Muscle of arm (tissue), 12 donors: ENCODE data around the gene SH3GL3. TPM values are rescaled to one million over a fixed set of nuclear protein-coding genes. Genes with fewer than 3 reads are reported as not detected.

Experiments
- DNase-seq: peaks from one replicate; pipeline ENCODE4 v3.0.0-alpha.2; 2013
- polyA plus RNA-seq, 12 donors: library from polyadenylated mRNA; unstranded; fragments of 120-200 nt; gene quantifications; one replicate each; pipeline ENCODE4 v1.2.1, GENCODE V29; 2013; ENCODE audit not compliant: insufficient read length in 12 of 12

Gene SH3GL3
- polyA plus RNA-seq, 12 donors, result 6.0 to 28.1 (median 11.7) TPM; not detected in 1

- DNase-seq, result no peak
These were observed 52.3 kb downstream of the SH3GL3 start for GRCh38 chr15:83499476-83499875.

DNA sequence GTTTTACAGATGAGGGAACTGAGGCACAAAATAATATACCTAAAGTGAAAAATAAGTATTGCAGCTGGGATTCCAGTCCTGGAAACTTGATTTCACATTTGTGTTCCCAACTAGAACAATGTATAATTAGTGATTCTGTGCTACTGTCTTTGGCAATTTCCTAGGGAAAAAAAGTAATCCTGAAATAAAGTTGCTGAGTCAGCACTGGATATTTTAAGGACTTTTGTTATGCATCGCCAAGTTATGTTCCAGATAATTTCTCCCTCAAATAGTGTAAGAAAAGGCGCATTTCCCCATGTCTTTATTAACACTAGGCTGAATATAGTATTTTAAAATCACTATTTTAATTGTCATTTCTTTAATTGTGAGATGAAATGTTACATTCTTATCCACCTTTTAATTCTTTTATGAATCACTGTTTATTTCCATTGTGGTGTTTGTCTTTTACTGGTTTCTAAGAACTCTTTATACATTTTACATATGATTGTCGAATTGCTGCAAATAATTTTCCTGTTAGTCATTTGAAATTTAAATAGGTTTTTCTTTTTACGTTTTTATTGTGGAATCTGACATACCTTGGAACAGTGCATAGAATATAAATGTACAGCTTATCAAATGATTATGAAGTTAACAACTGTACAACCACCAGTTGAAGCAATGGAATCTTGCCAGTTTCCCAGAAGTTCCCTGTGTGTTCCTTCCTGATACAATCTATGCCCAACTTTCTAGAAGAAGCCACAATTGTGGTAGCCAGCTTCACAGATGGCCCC, 56.6 kb downstream of the SH3GL3 start:
- no peak for DNase-seq

DNA sequence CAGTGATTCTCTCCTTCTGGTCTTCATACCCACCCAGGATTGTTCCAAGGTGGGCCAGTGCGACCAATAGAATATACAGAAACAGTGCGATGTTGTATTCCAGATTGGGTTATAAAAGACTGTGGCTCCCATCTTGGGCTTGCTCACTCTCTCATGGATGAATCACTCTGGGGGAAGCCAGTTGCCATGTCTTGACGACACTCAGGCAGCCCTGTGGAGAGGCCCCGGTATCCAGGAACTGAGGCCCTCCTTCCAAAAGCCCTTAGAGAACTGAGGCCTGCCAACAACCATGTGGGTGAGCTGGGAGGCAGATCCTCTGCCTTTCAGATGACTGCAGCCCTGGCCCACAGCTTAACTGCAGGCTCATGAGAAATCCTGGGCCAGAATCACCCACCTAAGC, 57.2 kb downstream of the SH3GL3 start:
- no peak for DNase-seq

DNA sequence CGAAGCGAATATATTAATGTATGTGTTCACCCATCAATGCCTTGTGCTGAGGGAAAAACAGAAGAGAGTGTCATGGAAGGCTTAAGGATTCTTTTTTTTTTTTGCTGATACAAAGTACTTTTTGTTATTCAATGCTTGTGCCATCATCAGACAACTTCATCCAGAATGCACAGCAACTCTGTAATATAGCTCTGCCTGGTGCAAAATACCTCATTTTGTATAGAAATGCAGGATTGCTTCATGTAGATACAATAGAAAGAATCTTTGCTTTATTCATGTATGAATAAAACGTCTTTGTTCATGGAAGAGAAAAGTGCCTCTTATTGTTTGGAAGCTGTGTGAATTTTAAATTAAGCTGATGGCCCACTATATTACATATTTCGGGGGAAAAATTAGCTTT, 62.9 kb downstream of the SH3GL3 start:
- no peak for DNase-seq

GRCh38 chr15:83512459-83512858, 65.3 kb downstream of the SH3GL3 start:
- DNase-seq, result no peak

DNA sequence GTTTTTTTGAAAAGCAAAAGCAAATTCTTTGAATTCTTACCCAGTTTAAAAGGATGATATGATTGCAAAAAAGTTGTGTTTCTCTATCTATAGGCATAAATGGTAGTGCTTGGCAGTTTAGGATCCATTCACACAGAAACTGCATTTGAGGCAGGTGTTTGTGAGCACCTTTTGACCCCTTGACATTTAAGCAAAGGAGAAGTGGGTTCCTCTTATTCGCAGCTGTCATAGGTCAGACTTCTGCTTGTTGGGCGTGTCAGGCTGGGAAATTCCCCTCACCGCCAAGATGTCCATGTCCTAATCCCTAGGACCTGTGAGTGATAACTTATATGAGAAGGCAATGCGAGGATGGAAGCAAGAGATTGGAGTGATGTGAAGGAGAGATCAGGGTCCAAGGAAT, 67.4 kb downstream of the SH3GL3 start:
- DNase-seq, result no peak

DNA sequence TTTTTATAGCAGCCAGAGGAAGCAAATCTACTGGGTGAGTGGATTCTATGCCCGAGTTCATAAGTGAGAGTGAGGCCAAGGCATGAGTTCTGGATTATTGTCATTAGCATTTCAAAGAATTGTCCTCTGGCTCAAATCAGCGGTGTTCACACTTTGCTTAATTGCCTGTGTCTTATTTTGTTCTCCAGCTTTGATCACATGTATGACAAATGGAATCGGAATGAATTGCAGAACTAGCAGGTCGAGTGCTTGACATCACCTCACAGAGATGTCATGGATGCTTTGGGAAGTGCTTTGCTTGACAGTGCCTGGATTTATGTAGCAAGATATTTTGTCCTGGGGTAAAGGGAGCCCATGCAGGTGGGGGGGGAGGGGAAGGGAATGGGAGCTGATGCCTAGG, 68.0 kb downstream of the SH3GL3 start:
- no peak for DNase-seq

GRCh38 chr15:83516935-83517334, 69.8 kb downstream of the SH3GL3 start:
- no peak for DNase-seq

- no peak for DNase-seq
These were observed 79.2 kb downstream of the SH3GL3 start for GRCh38 chr15:83526319-83526718.

GRCh38 chr15:83533410-83533962, 86.3 kb downstream of the SH3GL3 start:
- no peak for DNase-seq

DNA sequence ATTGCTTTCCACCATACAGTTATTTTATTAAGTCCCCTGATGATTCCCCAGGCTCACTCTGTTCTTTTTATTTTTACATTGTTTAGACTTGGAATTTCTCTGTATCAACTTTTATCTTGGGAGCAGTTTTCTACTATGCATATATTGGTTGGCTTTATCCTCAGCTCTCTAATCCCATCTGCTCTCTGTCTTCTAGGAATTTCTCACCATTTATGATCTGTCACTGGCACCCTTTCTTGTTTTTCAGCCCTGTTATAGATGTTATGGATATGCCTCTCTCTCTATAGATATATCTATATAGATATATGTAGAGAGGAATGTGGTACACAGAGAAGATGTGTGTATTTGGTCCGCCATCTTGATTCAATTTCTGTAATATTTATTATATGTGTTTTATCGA, 90.5 kb downstream of the SH3GL3 start:
- DNase-seq, result no peak

DNA sequence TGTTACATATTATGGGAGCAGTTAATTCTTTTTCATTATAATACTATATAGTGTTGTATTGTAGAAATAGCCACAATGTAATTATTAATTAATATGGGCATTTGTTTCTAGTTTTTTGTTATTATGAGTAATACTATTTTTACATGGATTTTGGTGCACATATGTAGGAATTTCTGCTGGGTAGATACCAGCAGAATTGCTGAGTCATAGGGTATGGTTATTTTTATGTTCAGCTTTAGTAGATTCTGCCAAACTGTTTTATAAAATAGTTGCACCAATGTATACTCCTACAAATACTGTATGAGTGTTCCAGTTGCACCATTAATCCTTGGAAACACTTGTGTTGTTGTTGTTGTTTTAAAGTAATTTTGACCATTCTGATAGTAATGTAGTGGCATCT, 91.5 kb downstream of the SH3GL3 start:
- DNase-seq, result no peak

GRCh38 chr15:83545804-83546511, 98.8 kb downstream of the SH3GL3 start:
- DNase-seq, result no peak

DNA sequence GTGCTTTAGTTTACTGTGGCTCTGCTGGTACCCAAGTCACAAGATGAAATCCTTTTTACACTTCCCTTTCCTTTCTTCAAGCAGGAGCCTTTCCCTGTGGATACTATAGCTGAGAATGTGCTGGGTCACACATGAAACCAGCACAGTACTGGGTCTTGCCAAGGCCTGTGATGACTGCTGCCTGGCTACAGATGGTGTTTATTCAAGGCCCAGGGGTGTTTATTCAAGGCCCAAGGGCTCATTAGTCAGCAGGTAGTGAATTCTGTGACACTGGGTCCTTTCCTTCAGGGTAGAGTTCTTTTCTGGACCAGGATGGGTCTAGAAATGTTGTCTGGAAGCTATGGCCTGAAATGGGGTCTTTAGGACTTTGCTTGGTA, 99.4 kb downstream of the SH3GL3 start:
- no peak for DNase-seq

GRCh38 chr15:83547168-83547567, 100.0 kb downstream of the SH3GL3 start:
- DNase-seq, result no peak

DNA sequence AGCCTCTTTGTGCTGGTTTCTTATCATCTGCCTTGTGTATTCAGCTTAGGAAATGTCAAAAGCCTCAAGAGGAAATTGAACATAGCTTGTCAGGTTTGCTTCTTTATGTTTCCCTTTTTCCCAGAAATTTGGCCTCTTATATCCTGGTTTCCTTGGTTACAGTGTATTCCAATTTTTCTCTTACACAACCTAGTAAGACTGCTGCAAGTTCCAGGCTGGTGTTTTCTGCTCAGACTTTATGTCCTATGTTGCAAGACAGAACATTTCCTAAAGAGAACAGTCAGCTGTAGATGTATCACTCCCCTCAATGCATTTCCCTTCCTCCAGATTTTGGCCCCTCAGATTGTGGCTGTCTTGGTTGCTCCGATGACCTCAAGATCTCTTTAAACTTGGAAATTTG, 102.5 kb downstream of the SH3GL3 start:
- peak; percentile 20 for DNase-seq

GRCh38 chr15:83554558-83554957, 107.4 kb downstream of the SH3GL3 start:
- no peak for DNase-seq

DNA sequence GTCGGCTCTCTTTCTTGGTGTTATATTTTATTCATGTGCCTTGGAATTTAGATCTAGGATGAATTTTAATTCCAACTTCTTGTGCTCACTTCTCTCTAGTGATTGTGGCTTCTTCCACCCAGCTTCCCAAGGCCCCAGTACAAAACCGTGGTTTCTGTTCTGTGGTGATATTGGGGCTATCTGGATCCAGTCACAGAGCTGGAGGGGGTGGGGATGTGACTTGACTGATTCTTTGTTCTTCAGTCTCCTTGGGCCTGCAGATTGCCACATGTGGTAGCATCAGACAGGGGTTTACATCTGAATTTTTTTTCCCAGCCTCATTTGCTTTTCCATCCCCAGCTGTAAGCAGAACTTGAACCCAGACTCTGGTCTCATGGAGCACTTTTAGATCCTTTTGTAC, 108.2 kb downstream of the SH3GL3 start:
- DNase-seq, result no peak

GRCh38 chr15:83556068-83556467, 108.9 kb downstream of the SH3GL3 start:
- DNase-seq, result no peak

GRCh38 chr15:83556754-83557153, 109.6 kb downstream of the SH3GL3 start:
- DNase-seq, result no peak

- no peak for DNase-seq
These were observed 111.0 kb downstream of the SH3GL3 start for GRCh38 chr15:83558146-83558545.

DNA sequence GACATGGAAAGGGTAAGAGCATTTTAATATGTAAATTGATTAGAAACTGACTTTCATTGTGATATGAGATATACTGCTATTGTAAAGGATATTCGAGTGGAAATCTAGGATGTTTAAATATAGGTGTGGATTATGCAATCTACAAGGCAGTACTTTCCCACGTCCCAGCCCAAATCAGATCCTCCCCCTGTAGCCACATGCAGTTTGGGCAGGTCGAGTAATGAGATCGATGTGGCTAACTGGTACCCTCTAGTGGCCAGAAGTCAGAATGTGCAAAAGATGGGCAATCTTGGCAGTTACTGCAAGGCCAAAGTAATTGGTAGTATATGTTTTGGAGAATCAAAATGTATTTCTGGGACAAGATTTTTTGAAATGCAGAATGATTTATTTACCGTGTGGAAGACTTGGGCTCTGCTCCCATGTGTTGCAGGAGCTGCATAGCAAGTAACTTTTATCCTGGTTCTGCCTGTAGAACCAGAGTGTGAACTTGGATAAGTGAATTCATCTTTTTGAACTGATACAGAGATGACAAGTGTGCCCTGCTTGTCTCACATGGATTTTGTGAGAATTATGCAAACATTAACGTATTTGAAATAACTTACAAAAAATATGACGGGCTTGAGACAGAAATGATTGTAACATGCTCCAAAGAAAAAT, 112.3 kb downstream of the SH3GL3 start:
- peak; percentile 76 for DNase-seq

DNA sequence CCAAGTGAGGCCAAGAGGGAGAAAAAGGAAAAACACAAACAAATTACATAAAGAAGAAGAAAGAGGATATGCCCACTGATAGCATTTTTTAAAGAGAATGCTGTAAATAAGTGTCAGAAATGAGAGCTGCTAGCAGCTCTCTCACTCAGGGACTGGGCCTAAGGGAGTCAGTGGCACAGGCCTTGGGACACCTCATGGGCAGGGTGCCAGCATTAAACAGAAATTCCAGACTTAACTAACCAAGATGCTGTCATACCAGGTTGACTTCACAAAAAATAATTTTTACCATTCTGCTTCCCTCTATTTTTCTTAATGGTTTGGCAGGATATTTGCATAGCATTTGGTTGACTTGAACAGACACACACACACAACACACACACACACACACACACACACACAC, 114.5 kb downstream of the SH3GL3 start:
- no peak for DNase-seq
